ENCODE measurements around the gene PDZD7.

The PDZD7 gene

DNA sequence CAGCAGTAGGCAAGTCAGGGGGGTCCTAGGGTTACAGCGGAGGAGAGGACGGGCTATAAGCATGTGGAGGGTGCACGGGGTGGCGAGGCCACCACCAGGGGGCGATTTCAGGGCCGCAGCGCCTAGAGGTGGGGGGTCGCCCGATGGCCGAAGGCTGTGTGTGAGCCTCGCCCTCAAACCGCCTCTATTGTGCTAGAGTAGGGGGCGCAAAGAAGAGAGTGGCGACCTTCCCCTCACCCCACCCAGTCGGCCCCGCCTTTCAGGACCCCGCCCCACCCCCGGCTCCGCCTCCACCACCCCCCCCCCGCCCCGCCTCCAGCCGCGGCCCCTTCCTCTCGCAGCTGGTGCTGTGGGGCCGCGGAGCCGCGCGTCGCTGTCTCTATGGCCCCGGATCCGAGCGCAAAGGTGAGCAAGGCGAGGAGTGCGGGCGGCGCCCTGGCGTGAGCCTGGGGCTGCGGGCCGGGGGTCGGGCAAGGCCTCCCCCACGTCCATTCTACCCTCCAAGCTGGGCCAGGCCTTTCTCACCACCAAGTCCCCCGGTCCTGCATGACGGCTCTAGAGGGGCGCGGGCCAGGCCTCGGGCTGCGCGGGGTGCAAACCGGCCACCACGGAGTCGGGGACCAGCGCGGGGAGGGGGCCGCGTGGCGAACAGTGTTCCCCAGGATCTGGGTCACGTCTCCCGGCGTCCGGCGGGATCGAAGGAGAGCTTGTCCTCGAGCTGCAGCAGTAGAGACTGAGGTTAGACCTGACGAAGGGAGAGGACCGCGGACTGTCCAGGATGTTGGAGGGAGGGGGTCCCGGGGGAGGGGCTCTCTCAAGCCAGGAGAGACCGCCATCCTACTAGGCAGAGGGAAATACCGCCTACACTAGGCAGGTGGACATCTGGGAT is 61.5 kb downstream of the PDZD7 start, which contains the start of gene SEMA4G:
Gene SEMA4G (plus strand): TSS at position 318 of the 889 bp plus-strand sequence. CDS start 3,409 bp downstream, outside the sequence.
- H3K4me3 Mint-ChIP-seq: peak within 1 kb of the TSS; percentile 84 to 88 (median 86)
- peak within 1 kb of the TSS; percentile 20 to 90 (median 70) for H3K27ac Mint-ChIP-seq
- no peaks in the 10 kb centered on the region for H3K27me3 Mint-ChIP-seq (ENCODE audit: low read depth)
- TF ChIP-seq CTCF (IDR thresholded peaks at IDR 0.05; ENCODE audit: unreplicated experiment in 3 of 3): peak; percentile 67 to 77 (median 72)
- H3K9me3 Mint-ChIP-seq: no peaks in the 10 kb centered on the region
- peaks cover 25% of the 10 kb centered on the region for H3K4me1 Mint-ChIP-seq
- H3K36me3 Mint-ChIP-seq (ENCODE audit: low read depth): peaks cover 8% of the 10 kb centered on the region

DNA sequence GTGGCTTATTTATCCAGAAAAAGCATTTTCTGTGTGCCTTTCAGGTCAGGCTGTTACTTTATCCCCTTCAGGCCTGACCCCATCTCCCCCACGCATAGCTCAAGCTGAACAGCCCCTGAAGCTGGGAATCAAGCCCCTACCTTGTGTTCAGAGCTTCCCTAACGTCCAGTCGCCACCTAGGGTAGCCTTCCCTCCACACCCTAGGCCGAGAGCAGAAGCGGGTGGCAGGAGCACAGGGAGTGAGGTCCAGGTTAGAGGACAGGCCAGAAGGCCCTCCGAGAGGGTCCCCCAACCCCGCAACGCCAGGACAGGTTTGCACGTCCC is 62.1 kb downstream of the PDZD7 start:
- TF ChIP-seq CTCF (IDR thresholded peaks at IDR 0.05; ENCODE audit: unreplicated experiment in 3 of 3): no peak
- H3K9me3 Mint-ChIP-seq: no peaks in the 10 kb centered on the region

DNA sequence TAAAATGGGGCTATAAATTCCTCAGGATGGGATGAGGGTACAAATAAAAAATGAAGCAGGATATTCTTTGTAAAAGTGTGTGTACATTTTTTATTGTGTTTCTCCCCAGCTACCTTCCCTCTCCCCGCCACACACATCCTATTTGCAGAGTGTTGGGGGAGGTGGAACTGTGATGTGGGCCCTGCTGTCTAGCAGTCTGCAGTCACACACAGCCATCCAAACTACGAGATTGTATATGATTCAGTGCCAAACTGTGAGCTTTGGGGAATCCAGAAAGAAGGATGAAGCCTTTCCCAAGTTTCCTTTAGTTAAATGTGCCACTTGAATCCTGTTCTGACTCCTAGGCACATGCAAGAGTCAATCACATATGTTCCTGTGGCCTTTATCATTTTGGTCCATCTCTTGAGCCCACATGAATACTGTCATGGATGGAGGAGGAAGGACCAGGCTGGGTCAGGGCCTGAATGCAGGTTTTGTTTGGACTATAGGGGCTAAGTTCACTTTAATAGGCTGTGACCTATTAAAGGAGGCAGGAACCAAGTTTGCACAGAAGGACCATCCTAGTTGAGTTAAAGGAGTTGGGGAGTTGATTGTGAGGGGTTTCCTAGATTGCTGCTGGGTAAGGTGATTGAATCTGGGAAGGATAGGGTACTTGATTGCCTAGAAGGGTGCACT is 62.7 kb downstream of the PDZD7 start:
- Mint-ChIP-seq H3K9me3 (no peaks in the 10 kb centered on the region), H3K27me3 (ENCODE audit: low read depth) (no peaks in the 10 kb centered on the region), H3K4me3 (peak overlapping the region; percentile 77 to 86 (median 84)), H3K36me3 (ENCODE audit: low read depth) (peaks cover 4% of the 10 kb centered on the region), H3K27ac (peak overlapping the region in 2 of 3 experiments; percentile 19 to 48), H3K4me1 (peaks cover 25% of the 10 kb centered on the region)
- no peak for TF ChIP-seq CTCF (IDR thresholded peaks at IDR 0.05; ENCODE audit: unreplicated experiment in 3 of 3)

More for the DNA sequence above, 62.1 kb downstream of the PDZD7 start:
- Mint-ChIP-seq H3K4me1 (peaks cover 25% of the 10 kb centered on the region), H3K36me3 (ENCODE audit: low read depth) (peaks cover 8% of the 10 kb centered on the region), H3K27me3 (ENCODE audit: low read depth) (no peaks in the 10 kb centered on the region), H3K4me3 (peak overlapping the region; percentile 77 to 86 (median 84)), H3K27ac (peak overlapping the region in 2 of 3 experiments; percentile 48 to 70)

DNA sequence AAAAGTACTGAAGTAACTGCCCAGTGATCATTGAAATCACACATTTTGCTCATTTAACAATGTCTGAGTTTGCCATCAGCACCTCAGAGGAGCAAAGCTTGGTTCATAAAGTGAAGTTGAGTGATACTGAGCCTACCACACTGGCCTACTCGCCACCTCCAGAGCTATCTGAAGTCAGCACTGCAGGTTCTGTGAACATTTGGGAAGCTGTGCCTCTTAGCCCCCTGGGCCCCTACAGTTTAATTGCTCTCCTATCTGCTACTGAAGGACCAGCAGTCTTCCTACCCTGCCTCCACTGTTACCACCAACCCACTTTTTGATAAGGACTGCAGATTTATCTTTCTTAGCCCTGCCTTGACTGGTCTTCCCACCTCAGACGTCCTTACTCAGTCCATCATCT is 63.6 kb downstream of the PDZD7 start:
- no peak for TF ChIP-seq CTCF (IDR thresholded peaks at IDR 0.05; ENCODE audit: unreplicated experiment in 3 of 3)
- Mint-ChIP-seq H3K4me1 (peaks cover 25% of the 10 kb centered on the region), H3K9me3 (no peaks in the 10 kb centered on the region), H3K4me3 (no peak overlapping the region), H3K27ac (no peak overlapping the region), H3K36me3 (ENCODE audit: low read depth) (peaks cover 12% of the 10 kb centered on the region), H3K27me3 (ENCODE audit: low read depth) (no peaks in the 10 kb centered on the region)

DNA sequence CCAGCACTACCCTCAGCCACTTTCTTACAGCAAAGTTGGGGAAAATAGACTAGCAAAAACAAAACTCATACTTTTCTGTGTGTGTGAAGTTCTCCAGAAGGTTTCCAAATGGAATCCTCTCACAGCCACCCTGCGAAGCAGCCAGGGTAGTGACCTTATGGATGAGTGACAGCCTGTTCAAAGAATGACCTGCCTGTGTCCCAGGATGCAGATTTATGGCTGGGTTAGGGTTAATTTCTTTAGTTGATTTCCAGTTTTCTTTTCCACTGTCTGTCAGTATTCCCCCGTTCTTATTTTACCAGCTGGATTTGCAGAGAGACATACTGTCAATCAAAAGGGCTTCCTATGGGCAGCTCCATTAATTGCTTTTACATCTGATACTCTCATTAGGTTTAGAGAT is 64.0 kb downstream of the PDZD7 start:
- Mint-ChIP-seq H3K4me1 (peaks cover 24% of the 10 kb centered on the region), H3K4me3 (no peak overlapping the region), H3K27ac (no peak overlapping the region), H3K36me3 (ENCODE audit: low read depth) (peaks cover 16% of the 10 kb centered on the region), H3K9me3 (no peaks in the 10 kb centered on the region), H3K27me3 (ENCODE audit: low read depth) (no peaks in the 10 kb centered on the region)
- no peak for TF ChIP-seq CTCF (IDR thresholded peaks at IDR 0.05; ENCODE audit: unreplicated experiment in 3 of 3)

All from nephron (organoid).